Ascending aorta (tissue), 2 donors: ENCODE data around the gene CEACAM6. TPM values are rescaled to one million over a fixed set of nuclear protein-coding genes. Genes with fewer than 3 reads are reported as not detected.

Source experiments
- DNase-seq, 2 donors: peaks; one replicate each; pipeline ENCODE4 v3.0.0-alpha.2; 2019; ENCODE audit warnings: low spot score in 2 of 2
- H3K27ac ChIP-seq, 2 donors: fragments of 200-600 bp; sonication (generic); one replicate each; pipeline ENCODE4 v1.5.1; 2016 to 2017; ENCODE audit warnings: mild to moderate bottlenecking in 1 of 2
- H3K27me3 ChIP-seq: fragments of 200-600 bp; sonication (generic); one replicate; pipeline ENCODE4 v1.5.1; 2017
- H3K36me3 ChIP-seq, 2 donors: fragments of 200-600 bp; sonication (generic); one replicate each; pipeline ENCODE4 v1.5.1; 2016
- H3K4me1 ChIP-seq, 2 donors: fragments of 200-600 bp; sonication (generic); one replicate each; pipeline ENCODE4 v1.5.1; 2016 to 2017; ENCODE audit warnings: mild to moderate bottlenecking in 1 of 2
- H3K4me3 ChIP-seq, 2 donors: fragments of 200-600 bp; sonication (generic); one replicate each; pipeline ENCODE4 v1.5.1; 2016 to 2017; ENCODE audit warnings: mild to moderate bottlenecking in 1 of 2
- H3K9me3 ChIP-seq, 2 donors: fragments of 200-600 bp; sonication (generic); one replicate each; pipeline ENCODE4 v1.5.1; 2016
- CTCF ChIP-seq, 3 experiments: fragments of 200-600 bp in 2 of 3; fragments of 450-650 bp in 1 of 3; sonication (generic) in 2 of 3; IDR thresholded peaks; one replicate each; pipeline ENCODE4 v1.5.1; 2016 to 2019; ENCODE audit warnings: antibody characterized with exemption in 3 of 3, mild to moderate bottlenecking in 1 of 3, moderate library complexity in 1 of 3
- intact Hi-C: fragments of 100-400 bp; cut with DNase I; formaldehyde crosslinking; loops from one replicate; pipeline ENCODE4 v1.15.1; 2023
- total RNA-seq: library from RNA; depleted of rRNA; stranded (reverse); fragments of >200 nt; gene quantifications from one replicate; pipeline ENCODE4 v1.1.0, GENCODE V29; 2016

CEACAM6 gene
- total RNA-seq, 1 donor from 2014 or later: not detected

- DNase-seq: no peak
- Histone ChIP-seq H3K9me3 (no peaks in the 10 kb centered on the region), H3K4me1 (no peaks in the 10 kb centered on the region), H3K36me3 (no peaks in the 10 kb centered on the region), H3K27me3 (no peaks in the 10 kb centered on the region), H3K4me3 (no peak overlapping the region), H3K27ac (no peak overlapping the region)
- no peak for TF ChIP-seq CTCF (IDR thresholded peaks at IDR 0.05)
- intact Hi-C loops: no loop called here
Measured at GRCh38 chr19:41810301-41810700, 55.0 kb downstream of the CEACAM6 start.

GRCh38 chr19:41811036-41811435 lies 55.7 kb downstream of the CEACAM6 start:
- Histone ChIP-seq H3K27me3 (no peaks in the 10 kb centered on the region), H3K9me3 (no peaks in the 10 kb centered on the region), H3K4me3 (no peak overlapping the region), H3K27ac (no peak overlapping the region), H3K4me1 (no peaks in the 10 kb centered on the region), H3K36me3 (no peaks in the 10 kb centered on the region)
- intact Hi-C loops: no loop called here
- no peak for TF ChIP-seq CTCF (IDR thresholded peaks at IDR 0.05)
- DNase-seq: no peak

DNA sequence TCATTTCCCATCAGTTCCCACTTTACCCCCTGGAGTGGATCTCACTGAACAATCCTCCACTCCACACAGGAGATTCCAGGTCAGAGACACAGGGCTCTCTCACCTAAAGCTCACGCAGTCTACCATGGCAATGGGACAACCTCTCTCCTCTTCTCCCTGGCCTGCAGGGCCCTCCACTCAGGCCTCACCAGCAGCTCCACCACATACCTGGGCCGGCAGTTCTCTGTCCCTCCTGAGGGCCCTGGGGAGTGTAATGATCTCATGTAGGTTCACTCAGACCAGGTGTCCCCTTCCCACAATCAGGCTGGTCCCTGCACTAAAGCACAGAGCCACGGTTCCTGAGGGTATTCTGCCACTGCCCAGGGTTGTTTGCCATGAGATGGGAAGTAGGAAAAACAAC lies 56.7 kb downstream of the CEACAM6 start:
- H3K36me3 ChIP-seq: no peaks in the 10 kb centered on the region
- no peaks in the 10 kb centered on the region for H3K27me3 ChIP-seq
- DNase-seq: no peak
- no peak for TF ChIP-seq CTCF (IDR thresholded peaks at IDR 0.05)
- no peak overlapping the region for H3K27ac ChIP-seq
- intact Hi-C loops: no loop called here
- no peaks in the 10 kb centered on the region for H3K4me1 ChIP-seq
- H3K4me3 ChIP-seq: no peak overlapping the region
- H3K9me3 ChIP-seq: no peaks in the 10 kb centered on the region

DNA sequence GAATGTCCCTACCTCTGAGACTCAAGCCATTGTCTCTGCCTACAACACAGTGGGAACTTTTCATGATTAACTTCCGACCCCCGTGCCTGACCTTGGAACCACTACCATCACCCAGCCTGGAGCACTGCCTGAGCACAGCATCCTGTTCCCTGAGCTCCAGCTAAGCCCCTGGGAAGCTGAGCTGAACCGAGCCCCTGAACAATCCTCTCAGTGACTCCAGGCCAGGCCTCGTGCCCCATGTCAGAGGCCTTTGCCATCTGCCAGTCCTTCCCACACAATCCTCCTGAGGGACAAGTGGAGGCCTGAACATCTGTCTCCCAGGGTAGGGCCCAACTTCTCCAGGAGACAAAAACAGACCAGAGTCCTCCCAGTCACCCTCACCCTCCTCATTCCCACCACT lies 58.6 kb downstream of the CEACAM6 start:
- H3K9me3 ChIP-seq: no peaks in the 10 kb centered on the region
- H3K27ac ChIP-seq: no peak overlapping the region
- no peak for TF ChIP-seq CTCF (IDR thresholded peaks at IDR 0.05)
- H3K4me1 ChIP-seq: no peaks in the 10 kb centered on the region
- DNase-seq: no peak
- no peak overlapping the region for H3K4me3 ChIP-seq
- no peaks in the 10 kb centered on the region for H3K27me3 ChIP-seq
- H3K36me3 ChIP-seq: no peaks in the 10 kb centered on the region
- intact Hi-C loops: no loop called here

- DNase-seq: no peak
- no peak for TF ChIP-seq CTCF (IDR thresholded peaks at IDR 0.05)
- no peaks in the 10 kb centered on the region for H3K27me3 ChIP-seq
- H3K4me1 ChIP-seq: no peaks in the 10 kb centered on the region
- H3K27ac ChIP-seq: no peak overlapping the region
- intact Hi-C loops: no loop called here
- H3K9me3 ChIP-seq: no peaks in the 10 kb centered on the region
- no peaks in the 10 kb centered on the region for H3K36me3 ChIP-seq
- H3K4me3 ChIP-seq: no peak overlapping the region
Measured at GRCh38 chr19:41815301-41815700, 60.0 kb downstream of the CEACAM6 start.

- Histone ChIP-seq H3K4me3 (no peak overlapping the region), H3K27me3 (no peaks in the 10 kb centered on the region), H3K4me1 (no peaks in the 10 kb centered on the region), H3K9me3 (no peaks in the 10 kb centered on the region), H3K36me3 (no peaks in the 10 kb centered on the region), H3K27ac (no peak overlapping the region)
- intact Hi-C loops: no loop called here
- no peak for TF ChIP-seq CTCF (IDR thresholded peaks at IDR 0.05)
- no peak for DNase-seq
Measured at GRCh38 chr19:41816761-41817160, 61.4 kb downstream of the CEACAM6 start.
